ENCODE results near the gene ATR.
A peak's percentile ranks its signal among the peaks of the same experiment; 100 is the strongest.

DNA sequence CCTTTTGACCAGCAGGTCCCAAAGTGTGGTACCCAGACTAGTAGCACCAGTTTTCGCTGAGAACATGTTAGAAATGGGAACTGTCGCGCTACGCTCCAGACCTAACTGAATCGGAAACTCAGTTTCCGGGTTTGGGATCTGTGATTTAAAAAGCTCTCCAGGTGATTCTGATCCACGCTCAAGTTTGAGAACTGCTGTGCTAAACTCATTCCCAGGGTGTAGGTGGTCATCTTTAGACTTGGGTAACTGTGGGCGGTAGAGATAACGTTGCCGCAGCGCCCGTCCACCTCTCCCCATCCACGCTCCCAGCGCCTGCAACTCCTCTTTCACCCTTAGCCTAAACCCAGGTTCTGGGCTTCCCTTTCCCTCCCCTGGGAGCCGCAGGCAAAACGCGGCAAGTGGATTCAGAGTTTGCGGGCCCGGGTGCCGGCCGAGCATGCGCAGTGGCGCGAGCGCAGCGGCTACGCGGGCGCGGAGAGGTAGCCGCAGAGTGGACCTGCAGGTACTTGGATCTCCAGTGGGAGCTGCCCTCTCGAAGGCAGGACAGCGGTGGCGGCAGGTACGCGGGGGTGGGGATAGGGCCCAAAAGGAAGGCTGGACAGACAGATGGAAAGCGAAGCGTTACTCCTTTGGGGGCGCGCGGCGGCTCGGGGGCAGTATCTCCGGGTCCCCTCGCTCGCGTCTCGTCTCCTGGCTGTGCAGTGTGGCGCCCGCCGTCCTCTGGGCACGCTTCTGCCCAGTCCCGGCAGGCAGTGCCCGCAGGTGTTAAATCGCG is 17.6 kb upstream of the ATR start, which contains the start of gene PLS1:
- TF ChIP-seq, protein P1, sequence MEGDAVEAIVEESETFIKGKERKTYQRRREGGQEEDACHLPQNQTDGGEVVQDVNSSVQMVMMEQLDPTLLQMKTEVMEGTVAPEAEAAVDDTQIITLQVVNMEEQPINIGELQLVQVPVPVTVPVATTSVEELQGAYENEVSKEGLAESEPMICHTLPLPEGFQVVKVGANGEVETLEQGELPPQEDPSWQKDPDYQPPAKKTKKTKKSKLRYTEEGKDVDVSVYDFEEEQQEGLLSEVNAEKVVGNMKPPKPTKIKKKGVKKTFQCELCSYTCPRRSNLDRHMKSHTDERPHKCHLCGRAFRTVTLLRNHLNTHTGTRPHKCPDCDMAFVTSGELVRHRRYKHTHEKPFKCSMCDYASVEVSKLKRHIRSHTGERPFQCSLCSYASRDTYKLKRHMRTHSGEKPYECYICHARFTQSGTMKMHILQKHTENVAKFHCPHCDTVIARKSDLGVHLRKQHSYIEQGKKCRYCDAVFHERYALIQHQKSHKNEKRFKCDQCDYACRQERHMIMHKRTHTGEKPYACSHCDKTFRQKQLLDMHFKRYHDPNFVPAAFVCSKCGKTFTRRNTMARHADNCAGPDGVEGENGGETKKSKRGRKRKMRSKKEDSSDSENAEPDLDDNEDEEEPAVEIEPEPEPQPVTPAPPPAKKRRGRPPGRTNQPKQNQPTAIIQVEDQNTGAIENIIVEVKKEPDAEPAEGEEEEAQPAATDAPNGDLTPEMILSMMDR (IDR thresholded peaks at IDR 0.05): peak in 2 of 4 experiments; percentile 27 to 34
- peak; percentile 60 for TF ChIP-seq POLR2A (IDR thresholded peaks at IDR 0.05)

All from prostate gland (tissue), 2 donors.